OCI-LY3 (cell line): Measurements from ENCODE around the gene ACCSL.

ENCODE experiments used
- H2AFZ ChIP-seq: fragments of 200-600, 300-600 bp; shearing (Covaris generic); 2 replicates; pipeline ENCODE4 v1.6.0; 2014; ENCODE audit warnings: antibody characterized with exemption, low read depth, low read length
- H3K27ac ChIP-seq: fragments of 200-600, 300-600 bp; sonication (generic); 2 replicates; pipeline ENCODE4 v1.5.1; 2014; ENCODE audit warnings: mild to moderate bottlenecking, low read length, moderate library complexity, mixed read lengths
- H3K27me3 ChIP-seq: fragments of 200-600, 300-600 bp; sonication (generic); 2 replicates; pipeline ENCODE4 v1.6.1; 2014; ENCODE audit warnings: low read depth, low read length, mixed read lengths
- H3K36me3 ChIP-seq: fragments of 200-600, 300-600 bp; sonication (generic); replicated peaks from 2 replicates; pipeline ENCODE3; 2014; ENCODE audit warnings: low read depth, low read length, mixed read lengths
- H3K4me1 ChIP-seq: fragments of 300-600, 200-600 bp; sonication (generic); 2 replicates; pipeline ENCODE4 v1.6.1; 2014; ENCODE audit warnings: low read length, mixed read lengths
- H3K4me2 ChIP-seq: fragments of 200-600, 300-600 bp; sonication (generic); 2 replicates; pipeline ENCODE4 v1.6.1; 2014; ENCODE audit warnings: low read length, mixed read lengths
- H3K4me3 ChIP-seq: fragments of 300-600, 200-600 bp; sonication (generic); 2 replicates; pipeline ENCODE4 v1.5.1; 2014; ENCODE audit warnings: antibody characterized with exemption, mild to moderate bottlenecking, low read length, moderate library complexity
- H3K79me2 ChIP-seq: fragments of 300-600, 200-600 bp; shearing (Covaris generic); 2 replicates; pipeline ENCODE4 v1.6.1; 2014; ENCODE audit warnings: mild to moderate bottlenecking, low read length, mixed read lengths
- H3K9ac ChIP-seq: fragments of 300-600, 200-600 bp; shearing (Covaris generic); 2 replicates; pipeline ENCODE4 v1.6.0; 2014; ENCODE audit warnings: mild to moderate bottlenecking, low read length, moderate library complexity
- H3K9me3 ChIP-seq: fragments of 200-600, 300-600 bp; shearing (Covaris generic); 2 replicates; pipeline ENCODE4 v1.6.1; 2014; ENCODE audit warnings: low read length, mixed read lengths; ENCODE audit not compliant: insufficient read depth
- H4K20me1 ChIP-seq: fragments of 200-600, 300-600 bp; sonication (generic); 2 replicates; pipeline ENCODE4 v1.6.1; 2016; ENCODE audit warnings: low read length, mixed read lengths; ENCODE audit not compliant: insufficient read depth
- CTCF ChIP-seq: fragments of 200-600, 300-600 bp; sonication (generic); IDR thresholded peaks from 2 replicates; pipeline ENCODE4 v1.5.1; 2014; ENCODE audit warnings: antibody characterized with exemption, low read length, low read depth
- EZH2phosphoT487 ChIP-seq: fragments of 200-600 bp; shearing (Covaris generic); IDR thresholded peaks from 2 replicates; pipeline ENCODE4 v1.6.1; 2018; ENCODE audit warnings: antibody characterized with exemption, mixed run types, low read depth

Gene ACCSL

DNA sequence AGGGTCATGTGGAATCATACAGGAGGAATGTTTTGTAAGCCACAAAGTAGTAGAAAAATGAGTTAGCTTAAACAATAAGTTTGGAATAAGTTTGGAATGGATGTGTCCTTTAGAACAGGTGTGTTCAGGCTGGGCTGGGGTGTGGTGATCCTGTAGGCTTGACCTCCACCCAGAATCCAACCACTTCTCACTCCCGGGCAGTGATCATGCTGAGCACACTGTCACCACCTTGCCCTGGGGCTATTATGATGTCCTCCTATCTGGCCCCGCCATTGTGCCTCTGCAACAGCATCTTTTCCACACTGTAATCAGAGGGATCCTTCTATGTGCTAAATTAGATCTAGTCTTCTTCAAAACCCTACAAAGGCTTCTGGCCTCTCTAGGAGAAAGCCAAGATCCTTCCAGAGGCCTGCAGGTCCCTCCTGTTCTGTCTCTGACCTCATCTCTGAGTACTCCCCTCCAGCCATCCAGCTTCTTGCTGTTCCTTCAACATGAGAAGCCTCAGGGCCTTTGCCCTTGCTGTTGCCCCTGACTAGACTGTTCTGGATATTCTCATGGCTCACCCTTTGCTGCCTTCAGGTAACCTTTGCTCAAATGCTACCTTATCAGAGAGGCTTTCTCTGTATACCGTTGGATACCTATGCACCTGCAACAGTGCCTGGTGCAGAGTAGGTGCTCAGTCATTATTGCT lies 18.8 kb upstream of the ACCSL start:
- Histone ChIP-seq H3K27ac (peak overlapping the region; percentile 11; the same call in 1 of the 2 replicates), H3K4me1 (peaks cover 49% of the 10 kb centered on the region), H4K20me1 (no peaks in the 10 kb centered on the region), H2AFZ (no peak overlapping the region), H3K4me3 (no peak overlapping the region), H3K27me3 (no peaks in the 10 kb centered on the region), H3K9me3 (peaks cover 20% of the 10 kb centered on the region), H3K79me2 (no peaks in the 10 kb centered on the region), H3K4me2 (no peak overlapping the region), H3K36me3 (peaks cover 27% of the 10 kb centered on the region), H3K9ac (no peak overlapping the region)
- TF ChIP-seq EZH2phosphoT487 (no peak), CTCF (no peak)

DNA sequence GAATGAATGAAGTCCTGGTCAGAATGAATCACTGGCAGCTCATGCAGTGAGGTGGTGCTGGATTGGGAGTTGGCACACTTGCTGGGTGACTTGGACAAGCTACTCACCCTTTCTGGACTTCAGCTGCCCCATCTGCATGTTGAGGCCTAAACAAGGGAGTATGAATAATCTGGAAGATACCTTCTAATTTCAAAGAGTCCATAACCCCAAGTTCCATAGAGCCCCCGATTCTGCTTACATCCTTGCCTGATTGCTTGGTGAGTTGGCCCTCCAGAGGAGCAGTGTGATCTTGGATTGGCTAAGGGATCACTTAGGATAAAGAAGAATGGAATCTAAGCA lies 18.3 kb upstream of the ACCSL start:
- Histone ChIP-seq H3K27ac (no peak overlapping the region; the same call in 1 of the 2 replicates), H2AFZ (no peak overlapping the region), H3K27me3 (no peaks in the 10 kb centered on the region), H3K4me2 (no peak overlapping the region), H3K4me3 (no peak overlapping the region), H3K79me2 (no peaks in the 10 kb centered on the region), H4K20me1 (no peaks in the 10 kb centered on the region), H3K4me1 (peaks cover 54% of the 10 kb centered on the region), H3K36me3 (peaks cover 27% of the 10 kb centered on the region), H3K9me3 (peaks cover 20% of the 10 kb centered on the region), H3K9ac (no peak overlapping the region)
- TF ChIP-seq CTCF, result no peak
- no peak for TF ChIP-seq EZH2phosphoT487

DNA sequence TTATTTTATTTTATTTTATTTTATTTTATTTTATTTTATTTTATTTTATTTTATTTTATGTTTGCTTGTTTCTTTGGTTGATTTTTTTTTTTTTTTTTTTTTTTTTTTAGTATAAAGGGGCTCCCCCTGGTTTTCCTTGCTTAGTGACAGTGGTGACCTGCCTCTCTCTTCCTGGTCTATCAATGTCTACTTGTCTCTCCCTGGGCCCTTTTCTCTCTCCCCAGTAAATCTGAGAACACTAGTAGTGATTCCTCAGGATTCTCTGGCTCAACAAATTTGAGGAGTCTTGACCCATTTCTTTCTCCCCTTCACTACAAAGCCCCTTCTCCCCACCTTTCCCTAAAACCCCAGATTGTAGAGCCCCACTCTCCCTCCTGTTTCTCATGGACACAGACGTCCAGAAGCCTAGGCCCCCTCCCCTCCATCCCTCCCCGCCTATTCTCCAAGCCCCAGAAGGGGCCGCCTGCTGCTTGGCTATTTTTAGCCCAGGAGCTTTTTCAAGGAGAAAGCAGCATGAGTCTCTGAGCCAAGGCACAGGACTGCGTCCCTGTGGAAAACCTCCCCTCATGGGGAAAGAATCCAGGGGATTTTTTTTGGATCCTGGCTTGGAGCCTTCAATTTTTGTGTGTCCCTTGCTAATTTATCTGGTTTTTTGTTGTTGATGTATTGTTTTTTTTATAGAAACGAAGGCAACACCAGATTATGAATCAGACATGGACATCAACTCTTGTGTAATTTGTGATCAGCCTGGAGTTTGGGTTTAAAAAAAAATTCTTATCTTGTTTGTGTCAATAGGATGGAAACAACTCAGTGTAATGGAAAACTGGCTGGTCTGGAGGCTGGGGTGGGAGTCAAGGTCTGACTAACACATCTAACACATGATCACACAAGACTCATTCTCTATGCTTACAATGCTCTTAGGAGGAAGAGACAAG lies 17.5 kb upstream of the ACCSL start:
- H3K4me3 ChIP-seq, result no peak overlapping the region
- peak overlapping the region; percentile 72 for H3K9ac ChIP-seq
- peaks cover 62% of the 10 kb centered on the region for H3K4me1 ChIP-seq
- no peaks in the 10 kb centered on the region for H3K27me3 ChIP-seq
- no peak for TF ChIP-seq CTCF
- no peak for TF ChIP-seq EZH2phosphoT487
- no peaks in the 10 kb centered on the region for H4K20me1 ChIP-seq
- peak overlapping the region; percentile 97 for H3K27ac ChIP-seq
- peaks cover 20% of the 10 kb centered on the region for H3K9me3 ChIP-seq
- H3K36me3 ChIP-seq, result peaks cover 27% of the 10 kb centered on the region
- H2AFZ ChIP-seq, result no peak overlapping the region
- H3K79me2 ChIP-seq, result no peaks in the 10 kb centered on the region
- peak overlapping the region; percentile 50; the same call in 1 of the 2 replicates for H3K4me2 ChIP-seq

GRCh38 chr11:44030996-44031395 lies 16.8 kb upstream of the ACCSL start:
- H2AFZ ChIP-seq, result no peak overlapping the region
- TF ChIP-seq EZH2phosphoT487, result no peak
- TF ChIP-seq CTCF, result no peak

More at GRCh38 chr11:44030996-44031395, 16.8 kb upstream of the ACCSL start:
- Histone ChIP-seq H3K27me3 (no peaks in the 10 kb centered on the region), H3K4me1 (peaks cover 69% of the 10 kb centered on the region), H3K9ac (peak overlapping the region; percentile 72), H3K36me3 (peaks cover 20% of the 10 kb centered on the region), H3K79me2 (no peaks in the 10 kb centered on the region), H4K20me1 (no peaks in the 10 kb centered on the region), H3K4me3 (no peak overlapping the region), H3K9me3 (peaks cover 14% of the 10 kb centered on the region), H3K4me2 (peak overlapping the region; percentile 50), H3K27ac (peak overlapping the region; percentile 97)
